Mesendoderm (in vitro differentiated cells): Measurements from ENCODE around the gene C6orf62.

Experiments used
- DNase-seq: peaks from one replicate; pipeline ENCODE4 v3.0.0; 2013
- H2AK5ac ChIP-seq: 2 replicates; pipeline ENCODE4 v1.6.1; 2013; ENCODE audit warnings: low read length, inconsistent platforms
- H2BK120ac ChIP-seq: 2 replicates; pipeline ENCODE4 v1.6.1; 2013; ENCODE audit warnings: low read depth, mild to moderate bottlenecking, low read length, moderate library complexity, mixed read lengths
- H2BK15ac ChIP-seq: replicated peaks from 2 replicates; pipeline ENCODE4 v1.6.1; 2013; ENCODE audit warnings: low read depth, mild to moderate bottlenecking, moderate library complexity
- H2BK5ac ChIP-seq: 2 replicates; pipeline ENCODE4 v1.6.1; 2013; ENCODE audit warnings: low read length, inconsistent platforms
- H3K18ac ChIP-seq: 2 replicates; pipeline ENCODE4 v1.6.1; 2013; ENCODE audit warnings: mild to moderate bottlenecking, low read length, mixed read lengths
- H3K23ac ChIP-seq: one replicate; pipeline ENCODE4 v1.6.1; 2013; ENCODE audit warnings: low read length
- H3K27ac ChIP-seq: 2 replicates; pipeline ENCODE4 v1.5.1; 2013; ENCODE audit warnings: low read depth, mild to moderate bottlenecking, inconsistent platforms, low read length, moderate library complexity
- H3K27me3 ChIP-seq: 2 replicates; pipeline ENCODE4 v1.6.1; 2013; ENCODE audit warnings: low read length, control low read depth, mild to moderate bottlenecking, inconsistent platforms; ENCODE audit not compliant: insufficient read depth, poor library complexity
- H3K36me3 ChIP-seq: 2 replicates; pipeline ENCODE4 v1.6.1; 2013; ENCODE audit warnings: low read length, inconsistent platforms; ENCODE audit not compliant: control insufficient read depth, insufficient read depth
- H3K4ac ChIP-seq: one replicate; pipeline ENCODE4 v1.6.1; 2013; ENCODE audit warnings: low read depth, mild to moderate bottlenecking, low read length, moderate library complexity
- H3K4me1 ChIP-seq: 2 replicates; pipeline ENCODE4 v1.6.1; 2013; ENCODE audit warnings: low read depth, low read length, inconsistent platforms; ENCODE audit not compliant: control insufficient read depth
- H3K4me2 ChIP-seq: 2 replicates; pipeline ENCODE4 v1.6.1; 2013; ENCODE audit warnings: low read length
- H3K4me3 ChIP-seq: 2 replicates; pipeline ENCODE4 v1.5.1; 2013; ENCODE audit warnings: mild to moderate bottlenecking, low read length
- H3K56ac ChIP-seq: one replicate; pipeline ENCODE4 v1.6.1; 2013; ENCODE audit warnings: low read length
- H3K79me1 ChIP-seq: 2 replicates; pipeline ENCODE4 v1.6.1; 2013; ENCODE audit warnings: low read length, inconsistent platforms
- H3K79me2 ChIP-seq: 2 replicates; pipeline ENCODE4 v1.6.1; 2013; ENCODE audit warnings: mild to moderate bottlenecking, low read length; ENCODE audit not compliant: control insufficient read depth, insufficient read depth
- H3K9ac ChIP-seq: 2 replicates; pipeline ENCODE4 v1.6.1; 2013; ENCODE audit warnings: low read length, inconsistent platforms
- H4K5ac ChIP-seq: one replicate; pipeline ENCODE4 v1.6.1; 2013; ENCODE audit warnings: low read length
- H4K8ac ChIP-seq: one replicate; pipeline ENCODE4 v1.6.1; 2013; ENCODE audit warnings: low read depth, mild to moderate bottlenecking, control low read depth, low read length, moderate library complexity
- WGBS: extraction: QIAGEN DNeasy Blood & Tissue Kit; methylation state at CpG from one replicate; pipeline ENCODE4 v1.1.7; 2013; ENCODE audit warnings: low lambda C conversion rate, missing lambda C conversion rate; ENCODE audit not compliant: insufficient coverage; ENCODE audit errors: extremely low coverage; 5-methylcytosine and 5-hydroxymethylcytosine counted together

The C6orf62 gene

GRCh38 chr6:24692415-24692814 lies 26.5 kb downstream of the C6orf62 start:
- Histone ChIP-seq H3K79me2 (no peaks in the 10 kb centered on the region), H3K4ac (no peak overlapping the region), H4K5ac (no peak overlapping the region), H3K9ac (no peak overlapping the region), H3K27ac (no peak overlapping the region), H2AK5ac (no peak overlapping the region), H2BK15ac (no peak overlapping the region), H2BK5ac (no peak overlapping the region), H3K79me1 (no peaks in the 10 kb centered on the region), H2BK120ac (no peak overlapping the region), H3K56ac (no peak overlapping the region), H3K27me3 (no peaks in the 10 kb centered on the region), H3K4me3 (no peak overlapping the region), H3K18ac (no peak overlapping the region), H3K23ac (no peak overlapping the region), H3K36me3 (no peaks in the 10 kb centered on the region), H4K8ac (no peak overlapping the region), H3K4me2 (no peak overlapping the region), H3K4me1 (no peaks in the 10 kb centered on the region)
- WGBS = no CpG with 5 or more reads among the region's 3 CpGs
- DNase-seq = no peak

- no peak overlapping the region for H2AK5ac ChIP-seq
- no peak overlapping the region for H2BK5ac ChIP-seq
- no peaks in the 10 kb centered on the region for H3K36me3 ChIP-seq
- no peak overlapping the region for H3K4me3 ChIP-seq
- no peak overlapping the region for H3K9ac ChIP-seq
- no peak overlapping the region for H3K18ac ChIP-seq
- H3K56ac ChIP-seq = no peak overlapping the region
- no peak overlapping the region for H3K23ac ChIP-seq
- H3K4ac ChIP-seq = no peak overlapping the region
- no peak overlapping the region for H2BK15ac ChIP-seq
- no peaks in the 10 kb centered on the region for H3K27me3 ChIP-seq
- no peaks in the 10 kb centered on the region for H3K79me1 ChIP-seq
- no peaks in the 10 kb centered on the region for H3K4me1 ChIP-seq
- H3K79me2 ChIP-seq = no peaks in the 10 kb centered on the region
- H4K5ac ChIP-seq = no peak overlapping the region
- H2BK120ac ChIP-seq = no peak overlapping the region
- no peak overlapping the region for H3K4me2 ChIP-seq
- DNase-seq = no peak
- WGBS = no CpG with 5 or more reads among the region's 4 CpGs
- no peak overlapping the region for H4K8ac ChIP-seq
- H3K27ac ChIP-seq = no peak overlapping the region
Measured at GRCh38 chr6:24692003-24692402, 27.0 kb downstream of the C6orf62 start.

- Histone ChIP-seq H3K18ac (no peak overlapping the region), H3K9ac (no peak overlapping the region), H3K4ac (no peak overlapping the region), H3K4me3 (no peak overlapping the region), H3K36me3 (no peaks in the 10 kb centered on the region), H3K79me1 (no peaks in the 10 kb centered on the region), H2BK5ac (no peak overlapping the region), H3K79me2 (no peaks in the 10 kb centered on the region), H3K27me3 (no peaks in the 10 kb centered on the region), H4K5ac (no peak overlapping the region), H2BK120ac (no peak overlapping the region), H3K56ac (no peak overlapping the region), H2BK15ac (no peak overlapping the region), H3K4me2 (no peak overlapping the region), H3K23ac (no peak overlapping the region), H3K4me1 (no peaks in the 10 kb centered on the region), H4K8ac (no peak overlapping the region), H2AK5ac (no peak overlapping the region), H3K27ac (no peak overlapping the region)
- DNase-seq = no peak
- no CpG with 5 or more reads among the region's 3 CpGs for WGBS
Measured at GRCh38 chr6:24691550-24691949, 27.4 kb downstream of the C6orf62 start.

DNA sequence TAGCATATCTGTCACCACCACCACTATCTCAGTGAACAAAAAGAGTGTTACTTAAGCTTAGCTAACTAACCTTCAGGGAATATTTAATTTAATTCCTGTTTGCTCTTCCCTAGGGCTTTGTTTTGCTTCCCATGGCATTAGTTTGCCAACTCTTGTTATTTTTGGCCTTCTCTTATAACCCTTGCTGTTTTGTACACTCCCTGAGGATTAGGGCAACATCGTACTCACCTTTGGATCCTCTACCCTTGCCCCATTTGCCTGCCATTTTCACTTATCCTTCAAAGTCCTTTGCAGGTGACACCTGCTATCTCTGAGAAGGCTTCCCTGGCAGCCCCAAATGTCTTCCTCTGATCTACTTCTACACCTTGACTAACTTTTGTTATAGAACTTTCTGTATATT lies 28.4 kb downstream of the C6orf62 start:
- no peaks in the 10 kb centered on the region for H3K79me1 ChIP-seq
- H3K79me2 ChIP-seq = no peaks in the 10 kb centered on the region
- H3K36me3 ChIP-seq = no peaks in the 10 kb centered on the region
- H2BK5ac ChIP-seq = no peak overlapping the region
- no peak overlapping the region for H2BK120ac ChIP-seq
- no peak for DNase-seq
- no peak overlapping the region for H3K23ac ChIP-seq
- no peak overlapping the region for H2BK15ac ChIP-seq
- no peaks in the 10 kb centered on the region for H3K4me1 ChIP-seq
- H3K9ac ChIP-seq = no peak overlapping the region
- no peak overlapping the region for H3K4ac ChIP-seq
- H2AK5ac ChIP-seq = no peak overlapping the region
- WGBS = no CpG with 5 or more reads among the region's 1 CpG
- H4K5ac ChIP-seq = no peak overlapping the region
- H3K27me3 ChIP-seq = no peaks in the 10 kb centered on the region
- no peak overlapping the region for H3K56ac ChIP-seq
- H4K8ac ChIP-seq = no peak overlapping the region
- H3K18ac ChIP-seq = no peak overlapping the region
- no peak overlapping the region for H3K4me2 ChIP-seq
- H3K4me3 ChIP-seq = no peak overlapping the region
- H3K27ac ChIP-seq = no peak overlapping the region

DNA sequence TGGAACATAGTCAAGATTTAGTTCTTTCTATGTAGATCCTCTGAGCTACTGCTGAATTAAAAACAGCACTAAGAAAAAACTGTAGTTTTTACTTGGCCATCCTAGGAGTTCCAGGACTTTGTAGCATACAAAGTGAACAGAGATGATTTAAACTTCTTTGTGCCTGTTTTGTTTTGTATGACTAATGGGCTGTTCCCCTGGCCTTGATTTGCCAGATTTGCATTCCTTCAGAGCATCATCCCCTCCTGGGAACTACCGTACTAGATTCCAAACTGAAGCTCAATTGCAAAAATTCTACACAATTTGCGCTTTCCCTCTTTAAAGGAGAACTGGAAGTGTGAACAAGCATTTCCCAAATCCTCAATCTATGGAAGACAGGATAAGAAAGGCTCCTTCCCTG lies 29.0 kb downstream of the C6orf62 start:
- no peak overlapping the region for H4K5ac ChIP-seq
- H3K18ac ChIP-seq = no peak overlapping the region
- no peak overlapping the region for H3K23ac ChIP-seq
- H2BK120ac ChIP-seq = no peak overlapping the region
- no peak for DNase-seq
- no peak overlapping the region for H3K56ac ChIP-seq
- no peaks in the 10 kb centered on the region for H3K79me1 ChIP-seq
- H4K8ac ChIP-seq = no peak overlapping the region
- no peak overlapping the region for H3K4ac ChIP-seq
- H3K4me2 ChIP-seq = no peak overlapping the region
- no peaks in the 10 kb centered on the region for H3K27me3 ChIP-seq
- H3K4me3 ChIP-seq = no peak overlapping the region
- no peak overlapping the region for H3K27ac ChIP-seq
- H3K36me3 ChIP-seq = no peaks in the 10 kb centered on the region
- H2AK5ac ChIP-seq = no peak overlapping the region
- no peak overlapping the region for H3K9ac ChIP-seq
- H3K79me2 ChIP-seq = no peaks in the 10 kb centered on the region
- no CpG with 5 or more reads among the region's 2 CpGs for WGBS
- no peak overlapping the region for H2BK5ac ChIP-seq
- H2BK15ac ChIP-seq = no peak overlapping the region
- H3K4me1 ChIP-seq = no peaks in the 10 kb centered on the region

DNA sequence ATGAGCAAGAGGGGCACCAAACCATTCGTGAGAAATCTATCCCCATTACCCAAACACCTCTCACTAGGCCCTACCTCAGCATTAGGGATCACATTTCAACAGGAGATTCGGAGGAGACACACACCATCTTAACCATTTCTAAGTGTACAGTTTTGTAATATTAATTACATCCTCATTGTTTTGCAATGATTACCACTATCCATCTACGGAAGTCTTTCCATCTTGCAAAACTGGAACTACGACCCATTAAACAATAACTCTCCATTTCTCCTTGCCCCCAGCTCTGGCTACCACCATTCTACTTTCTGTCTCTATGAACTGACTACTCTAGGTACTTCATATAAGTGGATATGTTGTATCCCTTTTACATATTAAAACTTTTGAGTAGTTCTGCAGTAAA lies 32.0 kb downstream of the C6orf62 start:
- H3K4ac ChIP-seq = no peak overlapping the region
- H3K4me3 ChIP-seq = no peak overlapping the region
- H3K27me3 ChIP-seq = no peaks in the 10 kb centered on the region
- H3K9ac ChIP-seq = no peak overlapping the region
- no peak overlapping the region for H3K56ac ChIP-seq
- no peak overlapping the region for H2BK5ac ChIP-seq
- WGBS = no CpG with 5 or more reads among the region's 4 CpGs
- H3K23ac ChIP-seq = no peak overlapping the region
- no peak overlapping the region for H2AK5ac ChIP-seq
- H3K79me1 ChIP-seq = no peaks in the 10 kb centered on the region
- no peak overlapping the region for H4K8ac ChIP-seq
- no peak overlapping the region for H3K18ac ChIP-seq
- no peak overlapping the region for H3K27ac ChIP-seq
- H2BK120ac ChIP-seq = no peak overlapping the region
- no peaks in the 10 kb centered on the region for H3K4me1 ChIP-seq
- no peaks in the 10 kb centered on the region for H3K36me3 ChIP-seq
- DNase-seq = no peak
- H2BK15ac ChIP-seq = no peak overlapping the region
- H3K79me2 ChIP-seq = no peaks in the 10 kb centered on the region
- H4K5ac ChIP-seq = no peak overlapping the region
- H3K4me2 ChIP-seq = no peak overlapping the region
